Rectal smooth muscle tissue (tissue), 1 donor: ENCODE measurements around the gene KLRC4.

Experiments used
- H3K27ac ChIP-seq: one replicate; pipeline ENCODE4 v1.7.0; 2013; ENCODE audit warnings: low read depth, low read length, inconsistent platforms
- H3K27me3 ChIP-seq: one replicate; pipeline ENCODE4 v1.7.0; 2013; ENCODE audit warnings: low read length; ENCODE audit not compliant: control insufficient read depth, insufficient read depth
- H3K36me3 ChIP-seq: one replicate; pipeline ENCODE4 v1.7.0; 2013; ENCODE audit warnings: low read length; ENCODE audit not compliant: control insufficient read depth, insufficient read depth
- H3K4me1 ChIP-seq: one replicate; pipeline ENCODE4 v1.7.0; 2013; ENCODE audit warnings: low read length; ENCODE audit not compliant: control insufficient read depth, insufficient read depth
- H3K4me3 ChIP-seq: one replicate; pipeline ENCODE4 v1.7.0; 2013; ENCODE audit warnings: low read length
- H3K9ac ChIP-seq: one replicate; pipeline ENCODE4 v1.7.0; 2013; ENCODE audit warnings: low read length

KLRC4 gene

DNA sequence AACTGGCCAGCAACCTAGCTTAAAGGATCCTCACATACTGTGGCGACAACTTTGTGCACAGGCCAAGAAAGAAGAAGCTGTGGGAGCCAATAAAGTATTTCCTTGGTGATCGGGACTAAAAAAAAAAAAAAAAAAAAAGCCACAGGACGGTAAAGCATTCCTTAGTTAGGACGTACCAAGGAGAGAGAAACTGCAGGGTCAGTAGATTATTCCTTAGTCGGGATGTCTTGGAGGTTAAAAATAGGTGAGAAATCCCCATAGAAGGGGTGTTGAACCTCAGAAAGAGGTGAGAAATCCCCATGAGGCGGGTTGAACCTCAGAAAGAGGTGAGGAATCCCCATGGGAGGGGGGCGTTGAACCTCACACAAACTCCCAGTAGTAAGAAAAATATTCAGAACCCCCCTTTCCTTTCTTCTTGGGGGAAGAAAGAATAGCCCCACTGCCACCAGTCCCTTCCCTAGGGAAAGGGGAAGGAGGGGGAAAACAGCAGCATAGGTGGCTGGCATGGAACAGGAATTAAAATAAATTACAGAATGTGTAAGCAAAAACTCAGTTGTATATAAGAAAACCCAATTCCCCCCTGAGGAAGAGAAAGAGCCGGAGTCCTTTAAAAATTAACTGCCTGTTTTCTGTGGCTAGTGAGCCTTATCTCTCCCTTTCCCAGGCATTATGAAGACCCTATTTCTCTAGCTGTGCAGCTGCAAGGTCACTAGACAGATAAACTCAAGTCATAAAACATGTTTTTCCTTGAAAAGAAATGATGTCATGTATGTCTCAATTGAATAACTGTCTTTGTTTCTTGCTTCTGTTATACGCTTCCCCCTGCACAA is 46.5 kb downstream of the KLRC4 start:
- H3K4me3 ChIP-seq = peak overlapping the region; percentile 93
- H3K9ac ChIP-seq = no peak overlapping the region
- no peaks in the 10 kb centered on the region for H3K36me3 ChIP-seq
- H3K27ac ChIP-seq = peak overlapping the region; percentile 96
- H3K27me3 ChIP-seq = no peaks in the 10 kb centered on the region
- H3K4me1 ChIP-seq = peaks cover 11% of the 10 kb centered on the region

GRCh38 chr12:10362325-10362724 is 47.2 kb downstream of the KLRC4 start:
- no peak overlapping the region for H3K4me3 ChIP-seq
- H3K4me1 ChIP-seq = peaks cover 11% of the 10 kb centered on the region
- no peaks in the 10 kb centered on the region for H3K36me3 ChIP-seq
- no peak overlapping the region for H3K9ac ChIP-seq
- peak overlapping the region; percentile 96 for H3K27ac ChIP-seq
- no peaks in the 10 kb centered on the region for H3K27me3 ChIP-seq

- H3K27me3 ChIP-seq = no peaks in the 10 kb centered on the region
- H3K4me3 ChIP-seq = no peak overlapping the region
- H3K4me1 ChIP-seq = peaks cover 9% of the 10 kb centered on the region
- no peaks in the 10 kb centered on the region for H3K36me3 ChIP-seq
- H3K9ac ChIP-seq = no peak overlapping the region
- H3K27ac ChIP-seq = no peak overlapping the region
Observed at GRCh38 chr12:10361622-10362021, 47.9 kb downstream of the KLRC4 start.

- H3K9ac ChIP-seq = no peak overlapping the region
- no peak overlapping the region for H3K4me3 ChIP-seq
- H3K27me3 ChIP-seq = no peaks in the 10 kb centered on the region
- H3K27ac ChIP-seq = no peak overlapping the region
- peaks cover 5% of the 10 kb centered on the region for H3K4me1 ChIP-seq
- no peaks in the 10 kb centered on the region for H3K36me3 ChIP-seq
Observed at GRCh38 chr12:10361084-10361483, 48.5 kb downstream of the KLRC4 start.

GRCh38 chr12:10358969-10359368 is 50.6 kb downstream of the KLRC4 start:
- no peak overlapping the region for H3K4me3 ChIP-seq

DNA sequence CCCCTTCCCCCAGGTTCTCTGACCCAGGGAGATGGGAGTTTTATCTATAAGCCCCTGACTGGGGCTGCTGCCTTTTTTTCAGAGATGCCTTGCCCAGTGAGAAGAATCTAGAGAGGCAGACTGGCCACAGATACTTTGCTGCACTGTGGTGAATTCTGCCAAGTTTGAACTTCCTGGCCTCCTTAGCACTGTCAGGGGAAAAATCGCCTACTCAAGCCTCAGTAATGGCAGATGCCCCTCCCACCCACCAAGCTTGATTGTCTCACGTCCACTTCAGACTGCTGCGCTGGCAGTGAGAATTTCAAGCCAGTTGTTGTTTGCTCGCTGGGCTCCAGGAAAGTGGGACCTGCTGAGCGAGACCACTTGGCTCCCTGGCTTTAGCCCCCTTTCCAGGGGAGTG is 51.4 kb downstream of the KLRC4 start:
- Histone ChIP-seq H3K27me3 (no peaks in the 10 kb centered on the region), H3K36me3 (no peaks in the 10 kb centered on the region), H3K4me3 (no peak overlapping the region), H3K4me1 (peaks cover 5% of the 10 kb centered on the region), H3K9ac (no peak overlapping the region), H3K27ac (no peak overlapping the region)

More at GRCh38 chr12:10358969-10359368, 50.6 kb downstream of the KLRC4 start:
- no peaks in the 10 kb centered on the region for H3K36me3 ChIP-seq
- no peaks in the 10 kb centered on the region for H3K27me3 ChIP-seq
- no peak overlapping the region for H3K27ac ChIP-seq
- H3K4me1 ChIP-seq = peaks cover 5% of the 10 kb centered on the region
- no peak overlapping the region for H3K9ac ChIP-seq
